Endothelial cell of umbilical vein (primary cell): Measurements from ENCODE around the gene TMIGD2. TPM values are rescaled to one million over a fixed set of nuclear protein-coding genes. Genes with fewer than 3 reads are reported as not detected.

ENCODE experiments used
- BruUV-seq: library from RNA; stranded (reverse); fragments of 400-500 nt; replicated peaks from 2 replicates; lab custom pipeline; 2021; lab: Mats Ljungman, UMichigan
- CTCF ChIA-PET: fragments of 300-600, 350-600 bp; sonication (Branson Sonifier 250); formaldehyde crosslinking; loops from one replicate; lab custom pipeline; 2021; ENCODE audit warnings: antibody characterized with exemption, inconsistent platforms; lab: Charles Lee
- POLR2A ChIA-PET: fragments of 300-600, 350-600 bp; sonication (Branson Sonifier 250); formaldehyde crosslinking; loops from one replicate; lab custom pipeline; 2021; ENCODE audit warnings: antibody characterized with exemption, inconsistent platforms; lab: Charles Lee
- DNase-seq: peaks from one replicate; pipeline ENCODE4 v3.0.0-alpha.2; 2011; ENCODE audit warnings: low read depth, low spot score
- FAIRE-seq: peaks from 2 replicates; lab custom pipeline; 2011; peaks lifted over from hg19 to GRCh38; lab: Jason Lieb, UNC
- H2AFZ ChIP-seq: 2 replicates; pipeline ENCODE4 v1.6.0; 2012; ENCODE audit warnings: low read depth, low read length, control low read depth, inconsistent platforms
- H3K27ac ChIP-seq: 2 replicates; pipeline ENCODE4 v1.5.1; 2011; ENCODE audit warnings: low read depth, mild to moderate bottlenecking, control low read depth, low read length, moderate library complexity; ENCODE audit not compliant: insufficient read depth
- H3K27me3 ChIP-seq, 2 experiments: 2 replicates each; pipeline versions ENCODE4 v1.6.0 to v1.6.1; 2011; ENCODE audit warnings: low read length in 2 of 2, mixed read lengths in 1 of 2; ENCODE audit not compliant: control insufficient read depth in 2 of 2, insufficient read depth in 2 of 2
- H3K36me3 ChIP-seq, 2 experiments: 2 replicates in 1 of 2; 3 replicates in 1 of 2; pipeline ENCODE4 v1.5.1; 2011; ENCODE audit warnings: low read length in 2 of 2, mild to moderate bottlenecking in 1 of 2, moderate library complexity in 1 of 2; ENCODE audit not compliant: control insufficient read depth in 2 of 2, insufficient read depth in 2 of 2; ENCODE audit errors: extremely low read depth in 1 of 2
- H3K4me1 ChIP-seq: 3 replicates; pipeline ENCODE4 v1.5.1; 2011; ENCODE audit warnings: mild to moderate bottlenecking, low read length; ENCODE audit not compliant: control insufficient read depth, insufficient read depth; ENCODE audit errors: extremely low read depth
- H3K4me2 ChIP-seq: 2 replicates; pipeline ENCODE4 v1.6.1; 2011; ENCODE audit warnings: low read length, control low read depth, mixed read lengths; ENCODE audit not compliant: insufficient read depth
- H3K4me3 ChIP-seq, 3 experiments: fragments of 200-600 bp in 1 of 3; sonication (generic), shearing (Covaris generic) in 1 of 3; replicated peaks in 1 of 3; 2 replicates each; pipeline ENCODE4 v1.5.1; 2011 to 2016; ENCODE audit warnings: control low read depth in 3 of 3, low read length in 3 of 3, mild to moderate bottlenecking in 2 of 3, inconsistent platforms in 1 of 3, low read depth in 1 of 3, moderate library complexity in 1 of 3; ENCODE audit not compliant: insufficient read depth in 1 of 3
- H3K79me2 ChIP-seq: 2 replicates; pipeline ENCODE4 v1.6.0; 2012; ENCODE audit warnings: low read length, inconsistent platforms; ENCODE audit not compliant: control insufficient read depth, insufficient read depth
- H3K9ac ChIP-seq: replicated peaks from 2 replicates; pipeline ENCODE3; 2011; ENCODE audit warnings: low read length, control low read depth; ENCODE audit not compliant: insufficient read depth; ENCODE audit errors: extremely low read depth
- H3K9me1 ChIP-seq: replicated peaks from 3 replicates; pipeline ENCODE4 v1.6.0; 2011; ENCODE audit warnings: mild to moderate bottlenecking, low read length; ENCODE audit not compliant: control insufficient read depth, insufficient read depth; ENCODE audit errors: extremely low read depth
- H3K9me3 ChIP-seq: replicated peaks from 2 replicates; pipeline ENCODE4 v1.5.1; 2012; ENCODE audit warnings: low read length, inconsistent platforms; ENCODE audit not compliant: control insufficient read depth, insufficient read depth
- H4K20me1 ChIP-seq: replicated peaks from 2 replicates; pipeline ENCODE3; 2011; ENCODE audit warnings: mild to moderate bottlenecking, low read length; ENCODE audit not compliant: control insufficient read depth, insufficient read depth; ENCODE audit errors: extremely low read depth
- EZH2 ChIP-seq: IDR thresholded peaks from 2 replicates; pipeline ENCODE4 v1.6.1; 2012; ENCODE audit warnings: borderline replicate concordance, low read depth, mild to moderate bottlenecking, moderate library complexity, low read length, inconsistent platforms; ENCODE audit not compliant: severe bottlenecking
- FOS ChIP-seq: IDR thresholded peaks from 2 replicates; pipeline ENCODE4 v1.6.1; 2011; ENCODE audit warnings: mild to moderate bottlenecking, low read length, moderate library complexity, borderline replicate concordance; ENCODE audit not compliant: insufficient read depth
- MAX ChIP-seq: IDR thresholded peaks from 2 replicates; pipeline ENCODE4 v1.6.1; 2011; ENCODE audit not compliant: insufficient read depth, insufficient read length
- dilution Hi-C: fragments of 300-500 bp; cut with MboI; formaldehyde crosslinking; loops from one replicate; pipeline ENCODE4 v1.15.0; 2019; ENCODE audit warnings: low sequenced_read_pairs; ENCODE audit not compliant: extremely low pct_ligation_motif_present
- intact Hi-C: fragments of 100-400 bp; cut with micrococcal nuclease; formaldehyde crosslinking; loops from one replicate; pipeline ENCODE4 v1.10.0; 2022
- polyA plus RNA-seq, 4 experiments: library from polyadenylated mRNA; depleted of rRNA in 3 of 4; stranded (reverse) in 3 of 4; unstranded in 1 of 4; fragments of >200 nt; gene quantifications; 2 replicates each; pipeline versions ENCODE4 v1.2.1 to v1.2.3, GENCODE V29; 2011 to 2012; ENCODE audit warnings: missing spikeins in 1 of 4
- total RNA-seq: library from RNA; stranded (reverse); gene quantifications from 2 replicates; pipeline ENCODE4 v1.2.3, GENCODE V29; 2021

TMIGD2 gene
- total and polyA plus RNA-seq, 2 donors (not counting 3 experiments of a cell fraction or from before 2014, with no cell fraction given), result not detected

- no peaks in the 10 kb centered on the region for H3K9me3 ChIP-seq
- H3K79me2 ChIP-seq, result no peaks in the 10 kb centered on the region
- H2AFZ ChIP-seq, result no peak overlapping the region
- no TSS peak for BruUV-seq
- no peaks in the 10 kb centered on the region for H4K20me1 ChIP-seq
- H3K27me3 ChIP-seq, result peaks cover 11 to 13% of the 10 kb centered on the region in 2 experiments
- TF ChIP-seq EZH2, result no peak
- TF ChIP-seq FOS, result no peak
- H3K9me1 ChIP-seq, result no peaks in the 10 kb centered on the region
- DNase-seq (no peak), FAIRE-seq (no peak)
- dilution Hi-C loops (no loop called here), intact Hi-C loops (no loop called here)
- H3K4me2 ChIP-seq, result no peak overlapping the region
- no peaks in the 10 kb centered on the region for H3K4me1 ChIP-seq
- no peaks in the 10 kb centered on the region for H3K36me3 ChIP-seq
- ChIA-PET CTCF (interaction anchor here (1.5 to 1.7 kb wide), 2 partner anchors 68 to 241 kb away, joined by 3 to 4 read pairs; no protein-coding TSS in a partner anchor), POLR2A (interaction anchor here (0.6 kb wide), 1 partner anchor 832 kb away, joined by 7 read pairs; no protein-coding TSS in a partner anchor)
- H3K27ac ChIP-seq, result no peak overlapping the region
- no peak overlapping the region for H3K9ac ChIP-seq
- H3K4me3 ChIP-seq, result no peak overlapping the region
These were observed 17.8 kb downstream of the TMIGD2 start for GRCh38 chr19:4284176-4284958.

GRCh38 chr19:4279530-4280422 is 22.4 kb downstream of the TMIGD2 start:
- CTCF ChIA-PET, result interaction anchor here (0.6 to 3.3 kb wide), 4 partner anchors 12 to 73 kb away, joined by 3 to 24 read pairs (median 6); no protein-coding TSS in a partner anchor
- no peak overlapping the region for H3K4me3 ChIP-seq
- no peaks in the 10 kb centered on the region for H3K36me3 ChIP-seq
- H4K20me1 ChIP-seq, result no peaks in the 10 kb centered on the region
- no peaks in the 10 kb centered on the region for H3K4me1 ChIP-seq
- dilution Hi-C loops (no loop called here), intact Hi-C loops (no loop called here)
- H2AFZ ChIP-seq, result no peak overlapping the region
- TF ChIP-seq EZH2 (peak; percentile 90), MAX (no peak), FOS (no peak)
- DNase-seq, result no peak
- H3K4me2 ChIP-seq, result no peak overlapping the region
- POLR2A ChIA-PET, result no interaction called here
- H3K79me2 ChIP-seq, result no peaks in the 10 kb centered on the region
- H3K27ac ChIP-seq, result no peak overlapping the region
- peaks cover 19 to 30% of the 10 kb centered on the region in 2 experiments for H3K27me3 ChIP-seq
- H3K9ac ChIP-seq, result no peak overlapping the region
- BruUV-seq, result no TSS peak
- no peak for FAIRE-seq
- no peaks in the 10 kb centered on the region for H3K9me3 ChIP-seq
- H3K9me1 ChIP-seq, result no peaks in the 10 kb centered on the region
